Hepatocyte (in vitro differentiated cells): ENCODE data around the gene COX5A.

Experiments used
- EZH2 ChIP-seq: fragments of 200-600 bp; sonication (generic); IDR thresholded peaks from 2 replicates; pipeline ENCODE4 v1.6.1; 2016; ENCODE audit warnings: antibody characterized with exemption, mild to moderate bottlenecking, borderline replicate concordance
- TF ChIP-seq, protein P1 (sequence below): fragments of 200-600 bp; sonication (generic); IDR thresholded peaks from 2 replicates; pipeline ENCODE4 v1.5.1; 2016; ENCODE audit warnings: antibody characterized with exemption, mild to moderate bottlenecking; ENCODE audit not compliant: poor library complexity

DNA sequence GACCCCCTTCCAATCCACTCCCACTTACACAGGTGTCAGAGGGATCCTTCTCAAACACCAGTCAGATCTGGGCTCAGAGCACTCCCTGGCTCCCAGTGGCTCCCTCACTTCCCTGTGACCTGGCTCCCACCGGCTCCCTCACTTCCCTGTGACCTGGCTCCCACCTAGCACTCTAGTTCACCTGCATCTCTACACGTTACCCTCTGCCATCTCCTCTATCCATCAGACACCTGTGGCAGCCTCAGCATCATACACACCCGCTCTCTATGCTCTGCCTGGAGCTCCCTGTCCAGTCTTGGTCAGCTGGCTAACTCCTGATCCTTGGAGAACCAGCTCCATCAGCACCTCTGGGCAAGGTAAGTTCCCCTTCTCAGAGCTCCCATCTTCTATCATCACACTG, 13.1 kb upstream of the COX5A start:
- TF ChIP-seq, protein P1, sequence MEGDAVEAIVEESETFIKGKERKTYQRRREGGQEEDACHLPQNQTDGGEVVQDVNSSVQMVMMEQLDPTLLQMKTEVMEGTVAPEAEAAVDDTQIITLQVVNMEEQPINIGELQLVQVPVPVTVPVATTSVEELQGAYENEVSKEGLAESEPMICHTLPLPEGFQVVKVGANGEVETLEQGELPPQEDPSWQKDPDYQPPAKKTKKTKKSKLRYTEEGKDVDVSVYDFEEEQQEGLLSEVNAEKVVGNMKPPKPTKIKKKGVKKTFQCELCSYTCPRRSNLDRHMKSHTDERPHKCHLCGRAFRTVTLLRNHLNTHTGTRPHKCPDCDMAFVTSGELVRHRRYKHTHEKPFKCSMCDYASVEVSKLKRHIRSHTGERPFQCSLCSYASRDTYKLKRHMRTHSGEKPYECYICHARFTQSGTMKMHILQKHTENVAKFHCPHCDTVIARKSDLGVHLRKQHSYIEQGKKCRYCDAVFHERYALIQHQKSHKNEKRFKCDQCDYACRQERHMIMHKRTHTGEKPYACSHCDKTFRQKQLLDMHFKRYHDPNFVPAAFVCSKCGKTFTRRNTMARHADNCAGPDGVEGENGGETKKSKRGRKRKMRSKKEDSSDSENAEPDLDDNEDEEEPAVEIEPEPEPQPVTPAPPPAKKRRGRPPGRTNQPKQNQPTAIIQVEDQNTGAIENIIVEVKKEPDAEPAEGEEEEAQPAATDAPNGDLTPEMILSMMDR = no peak
- no peak for TF ChIP-seq EZH2
